HUES64 (cell line): ENCODE measurements around the gene CSH2.
"Not testable (repeated sequence)": the region's sequence is repeated elsewhere in the genome, so short reads cannot be mapped to it uniquely, and the experiment has no call there.

ENCODE experiments used
- H3K27ac ChIP-seq: 2 replicates; pipeline ENCODE4 v1.7.0; 2013; ENCODE audit warnings: low read depth, low read length, inconsistent platforms
- H3K27me3 ChIP-seq: 2 replicates; pipeline ENCODE4 v1.6.1; 2013; ENCODE audit warnings: mild to moderate bottlenecking, low read length; ENCODE audit not compliant: insufficient read depth
- H3K36me3 ChIP-seq: 2 replicates; pipeline ENCODE4 v1.6.1; 2013; ENCODE audit warnings: mild to moderate bottlenecking, low read length; ENCODE audit not compliant: insufficient read depth
- H3K4me1 ChIP-seq: 2 replicates; pipeline ENCODE4 v1.6.1; 2013; ENCODE audit warnings: mild to moderate bottlenecking, low read length, moderate library complexity; ENCODE audit not compliant: insufficient read depth
- H3K4me3 ChIP-seq: 2 replicates; pipeline ENCODE4 v1.5.1; 2013; ENCODE audit warnings: mild to moderate bottlenecking, low read length, moderate library complexity
- H3K9ac ChIP-seq: 2 replicates; pipeline ENCODE4 v1.6.1; 2013; ENCODE audit warnings: mild to moderate bottlenecking, low read depth, low read length
- H3K9me3 ChIP-seq: 2 replicates; pipeline ENCODE4 v1.6.1; 2013; ENCODE audit warnings: low read depth, low read length; ENCODE audit not compliant: insufficient read depth
- WGBS: fragments of 150-250, 120-280 bp; methylation state at CpG from one replicate; pipeline ENCODE4 v1.1.7; 2013; ENCODE audit warnings: missing lambda C conversion rate; 5-methylcytosine and 5-hydroxymethylcytosine counted together

CSH2 gene

GRCh38 chr17:63878413-63878812, 4.9 kb upstream of the CSH2 start:
- not testable (repeated sequence) for H3K9me3 ChIP-seq, H3K27ac ChIP-seq, H3K9ac ChIP-seq, H3K27me3 ChIP-seq, H3K36me3 ChIP-seq, H3K4me3 ChIP-seq, H3K4me1 ChIP-seq
- WGBS = 93% methylated on average over 9 of the region's 9 CpGs

DNA sequence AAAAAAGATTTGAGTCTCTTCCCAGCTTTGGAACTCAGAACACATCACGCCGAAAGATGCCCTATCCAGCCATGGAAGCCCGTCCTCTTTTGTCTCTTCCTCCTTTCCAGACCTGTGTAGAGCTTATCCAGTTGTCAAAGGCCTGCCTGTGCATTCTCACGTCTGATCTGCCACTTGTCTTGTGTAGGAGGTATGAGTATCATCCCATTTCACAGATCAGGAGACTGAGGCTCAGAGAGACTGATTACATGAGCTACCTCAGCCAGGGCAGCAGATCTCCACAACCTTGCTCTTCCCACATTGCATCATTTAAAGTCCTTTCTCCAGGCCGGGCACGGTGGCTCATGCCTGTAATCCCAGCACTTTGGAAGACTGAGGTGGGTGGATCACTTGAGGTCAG, 1.2 kb upstream of the CSH2 start:
- H3K9me3 ChIP-seq, H3K4me3 ChIP-seq, H3K36me3 ChIP-seq, H3K27me3 ChIP-seq, H3K4me1 ChIP-seq, H3K27ac ChIP-seq, H3K9ac ChIP-seq: not testable (repeated sequence)
- WGBS = 90% methylated on average over 6 of the region's 6 CpGs

DNA sequence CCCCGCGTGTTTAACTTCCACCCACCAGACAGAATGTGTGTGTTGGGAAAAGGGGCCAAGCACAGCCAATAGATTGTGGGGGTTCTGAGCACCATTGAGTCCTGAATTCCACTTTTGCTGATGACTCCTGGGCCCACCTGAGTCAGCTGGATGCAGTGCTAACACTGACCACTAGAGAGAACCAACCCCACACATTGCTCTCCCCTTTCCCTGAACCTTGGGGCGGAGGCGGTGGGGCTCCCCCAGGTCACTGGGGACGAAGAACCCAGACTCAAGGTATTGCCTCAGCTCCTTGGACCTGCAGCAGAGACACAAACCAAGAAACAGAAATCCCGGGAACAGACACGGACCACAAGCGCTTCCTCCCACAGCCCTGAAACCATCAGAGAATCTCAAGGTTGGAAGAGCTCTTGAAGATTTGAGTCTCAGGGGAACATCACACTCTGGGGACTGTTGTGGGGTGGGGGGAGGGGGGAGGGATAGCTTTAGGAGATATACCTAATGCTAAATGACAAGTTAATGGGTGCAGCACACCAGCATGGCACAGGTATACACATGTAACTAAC, 667 bp upstream of the CSH2 start:
- WGBS = 78% methylated on average over 6 of the region's 8 CpGs
- H3K4me1 ChIP-seq, H3K4me3 ChIP-seq, H3K36me3 ChIP-seq, H3K9me3 ChIP-seq, H3K27ac ChIP-seq, H3K9ac ChIP-seq, H3K27me3 ChIP-seq: not testable (repeated sequence)

DNA sequence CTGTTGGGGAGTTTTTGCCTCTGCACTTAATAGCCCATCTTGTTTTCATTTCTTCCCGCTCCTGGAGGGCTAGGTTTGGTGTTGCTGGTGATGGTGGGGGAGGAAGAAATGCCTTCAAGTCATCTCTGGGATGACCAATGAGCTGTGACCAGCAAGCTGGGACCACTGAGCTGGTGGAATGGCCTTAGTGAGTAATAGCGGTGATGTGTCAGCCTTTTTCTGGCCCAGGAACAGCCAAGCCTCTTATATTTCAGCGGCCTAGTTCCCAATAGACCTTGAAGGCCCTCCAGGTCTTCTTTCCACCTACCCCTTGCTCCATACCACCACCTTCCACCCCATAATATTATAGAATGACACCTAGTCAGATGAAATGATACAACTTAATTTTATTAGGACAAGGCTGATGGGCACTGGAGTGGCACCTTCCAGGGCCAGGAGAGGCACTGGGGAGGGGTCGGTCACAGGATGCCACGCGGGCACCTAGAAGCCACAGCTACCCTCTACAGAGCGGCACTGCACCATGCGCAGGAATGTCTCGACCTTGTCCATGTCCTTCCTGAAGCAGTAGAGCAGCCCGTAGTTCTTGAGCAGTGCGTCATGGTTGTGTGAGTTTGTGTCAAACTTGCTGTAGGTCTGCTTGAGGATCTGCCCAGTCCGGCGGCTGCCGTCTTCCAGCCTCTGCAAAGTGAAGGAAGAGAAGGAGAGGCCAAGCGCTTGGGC, 1.7 kb downstream of the CSH2 start:
- H3K27ac ChIP-seq, H3K4me1 ChIP-seq: not testable (repeated sequence)

DNA sequence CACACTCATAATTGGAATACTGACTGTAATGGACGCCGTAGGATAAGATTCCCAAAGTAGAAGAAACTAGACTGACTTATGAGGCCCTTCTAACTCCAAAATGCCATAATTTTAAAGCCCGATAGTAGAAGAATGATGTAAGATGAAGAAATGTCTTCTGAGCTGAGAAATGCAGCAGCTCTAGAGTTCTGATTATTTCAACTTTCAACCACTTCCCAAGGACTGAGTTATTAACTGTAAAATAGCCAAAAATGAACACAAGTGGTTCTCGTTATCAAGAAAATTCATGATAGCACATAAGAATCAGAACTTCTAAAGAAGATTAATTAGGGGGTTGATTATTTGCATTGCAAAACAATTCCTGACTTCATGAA, 3.2 kb downstream of the CSH2 start:
- not testable (repeated sequence) for H3K36me3 ChIP-seq, H3K4me3 ChIP-seq, H3K27me3 ChIP-seq, H3K4me1 ChIP-seq, H3K9me3 ChIP-seq, H3K9ac ChIP-seq, H3K27ac ChIP-seq
- 100% methylated on average over 3 of the region's 4 CpGs for WGBS

More for the DNA sequence above, 1.7 kb downstream of the CSH2 start:
- H3K36me3 ChIP-seq, H3K4me3 ChIP-seq, H3K27me3 ChIP-seq, H3K9ac ChIP-seq, H3K9me3 ChIP-seq: not testable (repeated sequence)
- 94% methylated on average over 9 of the region's 15 CpGs for WGBS

DNA sequence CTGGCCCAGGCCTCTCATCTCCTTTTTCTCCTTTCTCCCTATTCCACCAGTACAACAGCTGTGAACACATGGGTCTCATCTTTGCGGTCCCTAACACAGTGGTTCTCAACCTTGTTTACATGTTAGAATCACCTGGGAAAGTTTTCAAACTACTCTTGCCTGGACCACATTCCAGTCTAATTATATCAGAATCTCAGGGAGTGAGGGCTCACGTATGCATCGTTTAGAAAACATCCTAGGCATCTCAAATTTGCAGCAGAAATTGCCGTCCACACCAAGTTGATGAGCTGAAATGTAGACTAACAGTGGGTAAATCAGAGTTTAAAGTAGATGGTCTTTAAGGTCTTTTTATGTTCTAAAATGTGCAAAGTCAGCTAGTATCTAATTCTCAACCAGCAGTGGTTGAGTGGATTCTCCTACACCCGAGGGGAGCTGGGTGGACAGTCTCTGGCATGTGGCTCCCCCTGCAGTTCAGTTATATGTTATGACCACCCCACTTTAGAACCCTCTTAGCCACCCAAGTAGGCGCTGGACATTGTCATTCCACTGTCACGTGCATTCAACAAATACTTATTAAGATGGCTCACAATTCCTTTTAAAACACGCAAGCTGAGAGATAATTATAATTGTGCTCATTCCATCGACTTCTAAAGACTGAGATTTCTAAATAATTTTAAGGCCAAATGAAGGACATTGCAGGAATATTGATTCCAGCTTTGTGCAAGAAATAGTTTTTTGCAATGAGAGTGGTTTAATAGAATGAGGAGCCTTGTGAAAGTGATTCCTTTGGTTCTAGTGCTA, 3.8 kb downstream of the CSH2 start:
- not testable (repeated sequence) for H3K27ac ChIP-seq, H3K27me3 ChIP-seq
- WGBS = 58% methylated on average over 7 of the region's 9 CpGs

DNA sequence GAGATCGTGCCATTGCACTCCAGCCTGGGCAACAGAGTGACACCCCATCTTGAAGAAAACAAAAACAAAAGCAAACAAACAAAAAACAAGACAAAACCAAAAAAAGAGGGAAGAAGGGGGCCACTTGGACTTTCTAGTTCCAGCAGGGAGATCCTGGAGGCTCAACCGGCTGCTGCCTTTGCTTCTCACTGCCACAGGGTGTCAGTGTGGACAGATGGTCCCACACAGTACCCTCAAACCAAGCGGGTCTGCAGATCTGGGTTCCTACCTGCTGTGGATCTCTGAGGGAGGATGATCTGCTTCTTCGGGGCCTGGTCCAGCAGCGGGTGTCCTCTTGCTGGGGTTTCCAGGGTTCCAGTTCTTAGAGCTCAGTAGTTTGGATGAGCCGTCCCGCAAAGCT, 6.9 kb downstream of the CSH2 start:
- H3K4me1 ChIP-seq, H3K9me3 ChIP-seq, H3K36me3 ChIP-seq, H3K9ac ChIP-seq, H3K27ac ChIP-seq, H3K4me3 ChIP-seq, H3K27me3 ChIP-seq: not testable (repeated sequence)
- WGBS = 78% methylated on average over 5 of the region's 7 CpGs

More for the DNA sequence above, 3.8 kb downstream of the CSH2 start:
- not testable (repeated sequence) for H3K4me3 ChIP-seq, H3K9me3 ChIP-seq, H3K4me1 ChIP-seq, H3K9ac ChIP-seq, H3K36me3 ChIP-seq

- no peaks in the 10 kb centered on the region for H3K4me1 ChIP-seq
- H3K9ac ChIP-seq = no peak overlapping the region
- peaks cover 3% of the 10 kb centered on the region; the same call in 1 of the 2 replicates for H3K27me3 ChIP-seq
- 73% methylated on average over 3 of the region's 3 CpGs for WGBS
- no peak overlapping the region for H3K4me3 ChIP-seq
- H3K9me3 ChIP-seq = no peaks in the 10 kb centered on the region
- no peak overlapping the region for H3K27ac ChIP-seq
- H3K36me3 ChIP-seq = no peaks in the 10 kb centered on the region
Measured at GRCh38 chr17:63859257-63859656, 14.2 kb downstream of the CSH2 start.

DNA sequence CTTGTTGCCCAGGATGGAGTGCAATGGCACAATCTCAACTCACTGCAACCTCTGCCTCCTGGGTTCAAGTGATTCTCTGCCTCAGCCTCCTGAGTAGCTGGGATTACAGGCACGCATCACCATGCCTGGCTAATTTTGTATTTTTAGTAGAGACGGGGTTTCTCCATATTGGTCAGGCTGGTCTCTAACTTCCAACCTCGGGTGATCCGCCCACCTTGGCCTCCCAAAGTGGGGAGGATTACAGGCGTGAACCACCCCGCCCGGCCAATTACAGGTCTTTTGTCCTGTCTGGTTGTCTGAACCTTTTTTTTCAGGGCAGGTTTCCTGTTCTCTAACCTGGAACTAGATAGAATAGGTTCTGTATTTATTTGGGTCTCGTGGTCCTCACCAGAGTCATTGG, 17.1 kb downstream of the CSH2 start:
- H3K9ac ChIP-seq, H3K4me1 ChIP-seq: not testable (repeated sequence)
- WGBS = 90% methylated on average over 7 of the region's 8 CpGs

GRCh38 chr17:63855185-63855584, 18.3 kb downstream of the CSH2 start:
- H3K9ac ChIP-seq = no peak overlapping the region
- H3K4me3 ChIP-seq = no peak overlapping the region
- no peak overlapping the region for H3K27ac ChIP-seq
- no peaks in the 10 kb centered on the region for H3K9me3 ChIP-seq
- H3K27me3 ChIP-seq = peaks cover 9% of the 10 kb centered on the region; the same call in 1 of the 2 replicates
- WGBS = 90% methylated on average over 8 of the region's 8 CpGs
- no peaks in the 10 kb centered on the region for H3K4me1 ChIP-seq
- no peaks in the 10 kb centered on the region for H3K36me3 ChIP-seq

More for the DNA sequence above, 17.1 kb downstream of the CSH2 start:
- not testable (repeated sequence) for H3K27ac ChIP-seq, H3K36me3 ChIP-seq, H3K9me3 ChIP-seq, H3K4me3 ChIP-seq, H3K27me3 ChIP-seq

- Histone ChIP-seq H3K9ac (no peak overlapping the region), H3K36me3 (no peaks in the 10 kb centered on the region), H3K27ac (no peak overlapping the region), H3K4me1 (no peaks in the 10 kb centered on the region), H3K4me3 (no peak overlapping the region), H3K27me3 (peaks cover 8% of the 10 kb centered on the region), H3K9me3 (no peaks in the 10 kb centered on the region)
- 90% methylated on average over 5 of the region's 5 CpGs for WGBS
Measured at GRCh38 chr17:63854709-63855108, 18.8 kb downstream of the CSH2 start.
